Neural progenitor cell (in vitro differentiated cells): Measurements from ENCODE around the gene RNFT2. TPM values are rescaled to one million over a fixed set of nuclear protein-coding genes. Genes with fewer than 3 reads are reported as not detected.
"Not testable (repeated sequence)": the region's sequence is repeated elsewhere in the genome, so short reads cannot be mapped to it uniquely, and the experiment has no call there.

Source experiments
- DNase-seq: peaks from one replicate; pipeline ENCODE4 v3.0.0-alpha.2; 2016; ENCODE audit warnings: low spot score
- H2AFZ ChIP-seq: fragments of 200-600 bp; sonication (generic); replicated peaks from 2 replicates; pipeline ENCODE4 v1.6.1; 2016; ENCODE audit warnings: antibody characterized with exemption
- H3F3A ChIP-seq: fragments of 200-600 bp; sonication (generic); 2 replicates; pipeline ENCODE4 v1.6.1; 2016; ENCODE audit warnings: antibody characterized with exemption, low read depth
- H3K27ac ChIP-seq: fragments of 200-600 bp; sonication (generic); 2 replicates; pipeline ENCODE4 v1.5.1; 2016; ENCODE audit warnings: mild to moderate bottlenecking
- H3K27me3 ChIP-seq: fragments of 200-600 bp; sonication (generic); 2 replicates; pipeline ENCODE4 v1.6.1; 2016; ENCODE audit warnings: mild to moderate bottlenecking, moderate library complexity
- H3K36me3 ChIP-seq: fragments of 200-600 bp; sonication (generic); 2 replicates; pipeline ENCODE4 v1.5.1; 2016
- H3K4me1 ChIP-seq: fragments of 200-600 bp; sonication (generic); 2 replicates; pipeline ENCODE4 v1.6.1; 2016; ENCODE audit warnings: mixed run types
- H3K4me2 ChIP-seq: fragments of 200-600 bp; sonication (generic); 2 replicates; pipeline ENCODE4 v1.6.1; 2016
- H3K4me3 ChIP-seq: fragments of 200-600 bp; sonication (generic); 2 replicates; pipeline ENCODE4 v1.5.1; 2016
- H3K79me2 ChIP-seq: fragments of 200-600 bp; sonication (generic); 2 replicates; pipeline ENCODE4 v1.6.1; 2016; ENCODE audit warnings: low read depth
- H3K9ac ChIP-seq: fragments of 200-600 bp; sonication (generic); 2 replicates; pipeline ENCODE4 v1.6.1; 2016
- H3K9me3 ChIP-seq: fragments of 200-600 bp; sonication (generic); 2 replicates; pipeline ENCODE4 v1.5.1; 2016; ENCODE audit warnings: low read depth
- H4K20me1 ChIP-seq: fragments of 200-600 bp; sonication (generic); 2 replicates; pipeline ENCODE4 v1.6.1; 2016; ENCODE audit warnings: low read depth
- H3K27ac Mint-ChIP-seq: 3 replicates; pipeline ENCODE4 v1.8.0; 2021; ENCODE audit warnings: mixed read lengths
- H3K27me3 Mint-ChIP-seq: 2 replicates; pipeline ENCODE4 v1.8.0; 2022; ENCODE audit warnings: low read depth, mild to moderate bottlenecking, inconsistent platforms, moderate library complexity, mixed read lengths; ENCODE audit not compliant: insufficient read depth
- H3K36me3 Mint-ChIP-seq: 3 replicates; pipeline ENCODE4 v1.8.0; 2021; ENCODE audit warnings: mixed read lengths
- H3K4me1 Mint-ChIP-seq: 3 replicates; pipeline ENCODE4 v1.8.0; 2021; ENCODE audit warnings: mixed read lengths
- H3K4me3 Mint-ChIP-seq: 3 replicates; pipeline ENCODE4 v1.8.0; 2021; ENCODE audit warnings: mild to moderate bottlenecking, moderate library complexity, mixed read lengths
- H3K9me3 Mint-ChIP-seq: 3 replicates; pipeline ENCODE4 v1.8.0; 2020; ENCODE audit warnings: mixed read lengths
- CTCF ChIP-seq: fragments of 200-600 bp; sonication (generic); IDR thresholded peaks from 2 replicates; pipeline ENCODE4 v1.5.1; 2017; ENCODE audit warnings: antibody characterized with exemption, mild to moderate bottlenecking
- EZH2 ChIP-seq: fragments of 200-600 bp; sonication (generic); IDR thresholded peaks from 2 replicates; pipeline ENCODE4 v1.6.1; 2017; ENCODE audit warnings: antibody characterized with exemption, mild to moderate bottlenecking, moderate library complexity
- EZH2phosphoT487 ChIP-seq: fragments of 200-600 bp; sonication (generic); IDR thresholded peaks from 2 replicates; pipeline ENCODE4 v1.6.1; 2017; ENCODE audit warnings: antibody characterized with exemption
- total RNA-seq: library from RNA; depleted of rRNA; stranded (reverse); fragments of >200 nt; gene quantifications from 2 replicates; pipeline ENCODE4 v1.2.3, GENCODE V29; 2015; ENCODE audit warnings: low replicate concordance

RNFT2 gene
- total RNA-seq, 1 donor from 2014 or later: 26.9 TPM

- H3K79me2 ChIP-seq: peaks cover 62% of the 10 kb centered on the region
- peaks cover 26% of the 10 kb centered on the region for H3K4me1 Mint-ChIP-seq
- no peaks in the 10 kb centered on the region for H3K36me3 ChIP-seq
- H3K9ac ChIP-seq: peak overlapping the region; percentile 57
- no peaks in the 10 kb centered on the region for H3K9me3 ChIP-seq
- DNase-seq: peak; percentile 69
- no peaks in the 10 kb centered on the region for H3K9me3 Mint-ChIP-seq
- no peak overlapping the region for H3K27ac ChIP-seq
- no peaks in the 10 kb centered on the region for H3K27me3 ChIP-seq
- H3K4me2 ChIP-seq: peak overlapping the region; percentile 95
- peaks cover 13% of the 10 kb centered on the region for H3K4me1 ChIP-seq
- H2AFZ ChIP-seq: peak overlapping the region; percentile 63
- H4K20me1 ChIP-seq: peaks cover 25% of the 10 kb centered on the region
- TF ChIP-seq EZH2phosphoT487: no peak
- TF ChIP-seq EZH2: peak; percentile 11
- TF ChIP-seq CTCF: no peak
- no peaks in the 10 kb centered on the region for H3K27me3 Mint-ChIP-seq
- peaks cover 5% of the 10 kb centered on the region for H3F3A ChIP-seq
- H3K27ac Mint-ChIP-seq: no peak overlapping the region
- peaks cover 13% of the 10 kb centered on the region for H3K36me3 Mint-ChIP-seq
- H3K4me3 Mint-ChIP-seq: peak overlapping the region; percentile 91
- peak overlapping the region; percentile 74 for H3K4me3 ChIP-seq
Observed at GRCh38 chr12:116736962-116737773, 947 bp upstream of the RNFT2 start.

- Mint-ChIP-seq H3K4me1 (peaks cover 28% of the 10 kb centered on the region), H3K9me3 (no peaks in the 10 kb centered on the region), H3K36me3 (peaks cover 10% of the 10 kb centered on the region), H3K27ac (no peak overlapping the region), H3K27me3 (no peaks in the 10 kb centered on the region), H3K4me3 (peak overlapping the region; percentile 97)
- TF ChIP-seq CTCF: no peak
- TF ChIP-seq EZH2: no peak
- TF ChIP-seq EZH2phosphoT487: no peak
- Histone ChIP-seq H3K4me3 (peak overlapping the region; percentile 74), H3K79me2 (peaks cover 50% of the 10 kb centered on the region), H3K27me3 (no peaks in the 10 kb centered on the region), H2AFZ (no peak overlapping the region), H3K27ac (no peak overlapping the region), H3K36me3 (no peaks in the 10 kb centered on the region), H3F3A (peaks cover 5% of the 10 kb centered on the region), H3K9ac (no peak overlapping the region), H3K4me2 (peak overlapping the region; percentile 88), H3K9me3 (no peaks in the 10 kb centered on the region), H3K4me1 (peaks cover 13% of the 10 kb centered on the region), H4K20me1 (peaks cover 25% of the 10 kb centered on the region)
- no peak for DNase-seq
Observed at GRCh38 chr12:116739381-116739887, 1.3 kb downstream of the RNFT2 start.

- Mint-ChIP-seq H3K36me3 (peaks cover 14% of the 10 kb centered on the region), H3K4me1 (peaks cover 19% of the 10 kb centered on the region)
- not testable (repeated sequence) for H3K4me3 ChIP-seq, H3K4me1 ChIP-seq, H3F3A ChIP-seq, H3K4me3 Mint-ChIP-seq, H2AFZ ChIP-seq, H3K9me3 Mint-ChIP-seq, H3K36me3 ChIP-seq, H3K27ac ChIP-seq, H3K27me3 Mint-ChIP-seq, H3K27ac Mint-ChIP-seq, DNase-seq, H3K27me3 ChIP-seq, H3K4me2 ChIP-seq, H3K9me3 ChIP-seq, H3K9ac ChIP-seq
- Histone ChIP-seq H4K20me1 (peaks cover 22% of the 10 kb centered on the region), H3K79me2 (peaks cover 22% of the 10 kb centered on the region)
Observed at GRCh38 chr12:116742787-116743186, 4.7 kb downstream of the RNFT2 start.

GRCh38 chr12:116744766-116745165 lies 6.7 kb downstream of the RNFT2 start:
- no peak overlapping the region for H3K27ac Mint-ChIP-seq
- H3K9ac ChIP-seq: no peak overlapping the region
- no peaks in the 10 kb centered on the region for H3F3A ChIP-seq
- no peak overlapping the region for H3K4me3 ChIP-seq
- no peaks in the 10 kb centered on the region for H3K9me3 ChIP-seq
- H3K36me3 ChIP-seq: no peaks in the 10 kb centered on the region
- no peaks in the 10 kb centered on the region for H3K4me1 ChIP-seq
- H3K27me3 Mint-ChIP-seq: no peaks in the 10 kb centered on the region
- no peak for DNase-seq
- peaks cover 14% of the 10 kb centered on the region for H3K36me3 Mint-ChIP-seq
- peaks cover 5% of the 10 kb centered on the region for H3K4me1 Mint-ChIP-seq
- H3K9me3 Mint-ChIP-seq: no peaks in the 10 kb centered on the region
- no peak overlapping the region for H2AFZ ChIP-seq
- H4K20me1 ChIP-seq: peaks cover 12% of the 10 kb centered on the region
- no peaks in the 10 kb centered on the region for H3K27me3 ChIP-seq
- no peak overlapping the region for H3K4me3 Mint-ChIP-seq
- no peak overlapping the region for H3K4me2 ChIP-seq
- H3K27ac ChIP-seq: no peak overlapping the region
- peaks cover 6% of the 10 kb centered on the region for H3K79me2 ChIP-seq
- TF ChIP-seq CTCF: no peak
- no peak for TF ChIP-seq EZH2
- no peak for TF ChIP-seq EZH2phosphoT487
